Activated CD8-positive, alpha-beta memory T cell treated with anti-CD3 and anti-CD28 coated beads for 48 hours (primary cell): ENCODE results near the gene MYOG.
A peak's percentile ranks its signal among the peaks of the same experiment; 100 is the strongest.

Source experiments
- DNase-seq, 3 experiments: peaks; one replicate each; pipeline ENCODE4 v3.0.0-alpha.2; 2020; ENCODE audit warnings: low read depth in 2 of 3, low spot score in 2 of 3

Gene MYOG

GRCh38 chr1:203048555-203049051 lies 37.2 kb downstream of the MYOG start:
- no peak for DNase-seq

- no peak for DNase-seq
Observed at GRCh38 chr1:203048086-203048485, 37.7 kb downstream of the MYOG start.

GRCh38 chr1:203046984-203047630 lies 38.7 kb downstream of the MYOG start:
- DNase-seq = no peak

DNA sequence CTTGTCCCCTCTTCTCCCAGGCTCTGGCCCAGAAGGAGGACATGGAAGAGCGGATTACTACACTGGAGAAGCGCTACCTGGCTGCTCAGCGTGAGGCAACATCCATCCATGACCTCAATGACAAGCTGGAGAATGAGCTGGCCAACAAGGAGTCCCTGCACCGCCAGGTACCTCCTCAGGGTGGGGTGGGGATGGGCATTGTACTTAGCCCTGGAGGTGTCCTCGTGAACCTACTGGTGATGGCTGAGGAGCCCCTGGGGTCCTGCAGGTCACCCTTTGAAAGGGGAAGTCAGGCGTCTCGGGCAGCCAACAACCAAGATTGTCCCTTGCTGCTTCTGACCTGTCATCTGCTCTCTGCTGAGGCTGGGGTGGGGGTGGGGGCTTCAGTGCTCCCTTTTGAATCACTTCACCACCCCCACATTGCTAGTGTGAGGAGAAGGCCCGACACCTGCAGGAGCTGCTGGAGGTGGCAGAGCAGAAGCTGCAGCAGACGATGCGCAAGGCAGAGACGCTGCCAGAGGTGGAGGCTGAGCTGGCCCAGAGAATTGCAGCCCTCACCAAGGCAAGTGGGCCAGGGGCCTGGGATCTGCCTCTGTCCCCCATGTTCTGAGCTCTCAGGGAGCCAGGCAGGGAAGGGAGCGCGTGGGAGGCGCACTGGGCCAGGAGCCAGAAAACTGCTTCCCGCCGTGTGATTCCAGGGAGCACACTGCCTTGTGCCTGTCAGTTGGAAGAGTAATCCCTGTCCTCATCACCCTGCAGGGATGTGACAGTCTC lies 39.8 kb downstream of the MYOG start:
- no peak for DNase-seq

DNA sequence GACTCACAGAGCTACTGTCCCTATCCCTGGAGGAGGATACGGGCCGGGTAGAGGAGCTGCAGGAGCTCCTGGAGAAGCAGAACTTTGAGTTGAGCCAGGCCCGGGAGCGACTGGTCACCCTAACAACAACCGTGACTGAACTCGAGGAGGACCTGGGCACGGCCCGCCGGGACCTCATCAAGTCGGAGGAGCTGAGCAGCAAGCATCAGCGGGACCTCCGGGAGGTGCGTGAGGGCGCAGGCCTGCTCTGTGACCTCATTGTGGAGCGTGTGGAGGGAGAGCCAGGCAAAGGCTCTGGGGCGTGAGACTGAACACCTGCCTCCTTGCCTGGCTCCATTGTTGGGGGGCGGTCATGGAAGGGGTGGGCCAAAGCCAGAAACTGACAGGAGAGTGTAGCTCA lies 40.5 kb downstream of the MYOG start:
- no peak for DNase-seq

DNA sequence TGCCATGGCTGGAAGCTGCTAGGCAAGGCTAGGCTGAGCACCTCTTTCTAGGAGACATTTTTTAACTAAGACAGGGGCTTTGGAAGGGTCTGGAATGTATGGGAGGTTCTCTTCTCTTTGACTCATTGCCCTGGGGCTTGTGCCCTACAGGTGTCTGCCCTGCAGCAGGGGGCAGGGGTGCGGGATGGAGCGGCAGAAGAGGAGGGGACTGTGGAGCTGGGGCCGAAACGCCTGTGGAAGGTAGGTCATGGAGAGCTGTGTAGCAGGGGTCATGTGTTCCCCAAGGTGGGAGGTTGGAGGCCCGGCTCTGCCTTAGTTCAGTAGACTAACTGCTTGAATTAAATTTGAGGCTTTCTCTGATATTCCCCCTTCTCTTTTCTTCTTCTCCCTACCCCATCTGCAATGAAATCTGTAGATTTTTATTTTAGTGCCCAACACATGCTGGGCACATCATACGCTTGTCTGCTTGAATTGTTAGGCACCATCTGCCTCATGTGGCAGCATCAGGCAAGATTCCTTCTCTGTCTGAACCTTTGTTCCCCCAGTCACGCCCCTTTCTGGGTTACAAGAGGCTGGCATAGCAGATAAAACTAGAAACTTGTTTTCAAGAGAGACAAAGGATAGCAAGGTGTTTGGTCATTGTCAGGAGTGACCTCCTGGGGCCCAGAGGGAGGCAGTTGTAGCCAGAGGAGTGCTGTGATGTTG lies 41.1 kb downstream of the MYOG start:
- no peak for DNase-seq

DNA sequence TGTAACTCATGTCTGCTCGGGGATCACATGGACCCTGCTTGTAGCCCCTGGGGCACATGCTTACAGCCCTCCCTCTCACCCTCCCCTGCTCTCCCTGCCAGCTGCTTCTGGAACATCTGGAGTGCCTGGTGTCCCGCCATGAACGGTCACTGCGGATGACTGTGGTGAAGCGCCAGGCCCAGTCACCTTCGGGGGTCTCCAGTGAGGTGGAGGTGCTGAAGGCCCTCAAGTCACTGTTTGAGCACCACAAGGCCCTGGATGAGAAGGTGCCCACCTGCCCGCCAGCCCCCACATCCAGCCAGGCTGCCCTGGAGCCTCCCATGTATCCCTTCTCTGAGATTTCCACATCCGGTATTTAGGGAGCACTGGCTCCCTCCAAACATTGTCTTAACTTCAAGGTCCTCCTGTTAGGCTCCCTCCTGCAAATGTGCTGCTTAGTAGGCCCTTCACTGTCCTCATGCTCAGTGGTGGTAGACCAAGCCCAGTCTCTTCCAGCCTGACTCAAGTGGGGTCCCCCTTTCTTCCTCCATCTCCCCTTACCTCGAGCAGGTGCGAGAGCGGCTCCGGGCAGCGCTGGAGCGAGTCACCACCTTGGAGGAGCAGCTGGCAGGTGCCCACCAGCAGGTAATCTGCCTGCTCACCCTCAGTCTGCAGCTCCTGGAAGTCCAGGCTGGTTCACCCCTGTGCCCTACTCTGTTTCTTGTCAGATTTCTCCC lies 41.8 kb downstream of the MYOG start:
- DNase-seq = no peak

- no peak for DNase-seq
Observed at GRCh38 chr1:203041351-203041932, 44.4 kb downstream of the MYOG start.

GRCh38 chr1:203040513-203041275 lies 45.1 kb downstream of the MYOG start:
- no peak for DNase-seq

GRCh38 chr1:203039609-203040512 lies 46.0 kb downstream of the MYOG start:
- no peak for DNase-seq

- peak in 2 of 3 experiments; percentile 18 to 33 for DNase-seq
Observed at GRCh38 chr1:203038891-203039608, 46.8 kb downstream of the MYOG start.

- DNase-seq = no peak
Observed at GRCh38 chr1:203038217-203038741, 47.5 kb downstream of the MYOG start.

- DNase-seq = no peak
Observed at GRCh38 chr1:203037509-203038190, 48.2 kb downstream of the MYOG start.

- DNase-seq = no peak
Observed at GRCh38 chr1:203036537-203036936, 49.3 kb downstream of the MYOG start.

DNA sequence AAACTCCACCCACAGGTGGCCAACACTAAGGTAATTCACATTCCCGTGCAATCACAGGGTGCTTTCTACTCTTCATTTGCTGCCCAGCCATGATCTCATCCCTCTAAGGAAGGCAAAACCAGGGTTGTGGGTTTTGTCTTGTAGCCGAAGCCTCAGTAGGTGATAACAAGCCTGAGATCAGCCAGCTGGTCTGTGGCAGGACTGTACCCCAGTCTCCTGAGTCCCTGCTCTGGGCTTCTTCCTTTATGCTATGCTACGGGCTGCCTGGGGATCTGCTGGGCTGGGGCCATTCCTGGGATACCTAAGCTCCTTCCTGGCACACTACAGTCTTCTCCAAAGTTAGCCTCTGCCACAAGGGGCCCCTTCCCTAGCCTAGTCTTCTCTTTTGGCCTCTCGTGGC lies 49.7 kb downstream of the MYOG start:
- DNase-seq = no peak

- DNase-seq = no peak
Observed at GRCh38 chr1:203035111-203036000, 50.5 kb downstream of the MYOG start.
